ENCODE results near the gene MADD. TPM values are rescaled to one million over a fixed set of nuclear protein-coding genes. Genes with fewer than 3 reads are reported as not detected.

The MADD gene
- total RNA-seq, 2 experiments from 2014 or later = 161 to 178 TPM

DNA sequence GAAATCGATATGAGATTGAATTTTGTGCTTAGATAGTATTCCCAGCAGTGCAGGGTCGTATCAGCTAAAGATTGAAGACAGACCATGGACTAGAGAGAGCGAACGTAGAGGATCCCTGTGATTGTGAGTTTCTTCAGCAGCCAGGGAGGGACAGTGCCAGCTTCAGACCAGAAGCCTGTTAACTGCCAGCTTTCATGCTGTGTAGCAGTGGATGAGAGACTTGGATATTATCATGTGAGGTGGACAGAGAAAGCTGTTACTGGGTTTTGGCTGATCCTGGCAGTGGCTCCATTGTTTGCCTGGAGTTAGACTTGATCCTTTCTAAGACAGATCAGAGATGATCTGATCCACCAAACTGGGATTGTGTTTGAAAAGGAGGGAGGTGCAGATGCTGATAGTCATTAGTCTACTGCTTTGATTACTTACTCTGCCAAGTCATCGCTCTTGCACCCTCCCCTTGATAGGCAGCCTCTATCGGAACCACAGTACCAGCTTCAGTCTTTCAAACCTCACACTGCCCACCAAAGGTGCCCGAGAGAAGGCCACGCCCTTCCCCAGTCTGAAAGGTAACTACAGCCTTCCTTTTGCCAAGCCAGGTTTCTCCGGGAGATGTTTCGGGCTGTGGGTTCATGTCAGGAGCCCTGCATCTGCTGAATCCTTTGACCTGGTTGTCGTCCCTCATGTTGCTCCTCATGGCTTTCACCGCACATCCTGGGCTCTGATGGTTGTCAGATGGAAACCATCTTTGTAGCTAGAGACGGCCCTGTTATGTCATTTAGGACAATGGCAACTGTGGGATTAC is 16.2 kb downstream of the MADD start:
- H3K27me3 Mint-ChIP-seq = no peaks in the 10 kb centered on the region
- POLR2A ChIA-PET = interaction anchor here (0.7 kb wide), 1 partner anchor 16 kb away, joined by 4 read pairs; the partner anchor contains the start of gene MADD

DNA sequence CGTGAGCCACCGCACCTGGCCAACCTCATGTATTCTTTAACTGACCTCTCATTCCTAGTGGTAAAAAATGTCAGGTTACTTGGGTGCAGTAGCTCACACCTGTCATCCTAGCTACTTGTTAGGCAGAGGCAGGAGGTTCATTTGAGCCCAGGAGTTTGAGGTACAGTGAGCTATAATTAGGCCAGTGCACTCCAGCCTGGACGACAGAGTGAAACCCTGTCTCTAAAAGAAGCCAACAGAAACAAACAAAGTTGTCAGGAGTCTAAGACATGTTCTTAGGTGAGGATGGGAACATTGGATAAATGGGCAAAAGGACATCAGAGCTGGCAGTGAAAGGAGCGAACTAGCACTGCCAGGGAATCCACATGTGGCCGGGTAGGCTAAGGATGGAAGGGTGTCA is 18.1 kb downstream of the MADD start:
- CTCF ChIA-PET = no interaction called here
- Histone ChIP-seq H3K36me3 (ENCODE audit: insufficient read depth, low read length) (peaks cover 90% of the 10 kb centered on the region), H3K27me3 (ENCODE audit: control insufficient read depth in 1 of 2, insufficient read depth in 2 of 2, low read length in 2 of 2) (no peaks in the 10 kb centered on the region), H3K4me1 (ENCODE audit: insufficient read depth, low read length) (no peaks in the 10 kb centered on the region), H3K9me3 (ENCODE audit: control insufficient read depth in 1 of 2, insufficient read depth in 1 of 2, low read length in 2 of 2) (no peaks in the 10 kb centered on the region), H3K27ac (ENCODE audit: low read depth in 1 of 2, low read length in 2 of 2) (no peak overlapping the region), H3K4me3 (ENCODE audit: low read length) (no peak overlapping the region)
- H3K36me3 Mint-ChIP-seq (ENCODE audit: low read depth) = peaks cover 99% of the 10 kb centered on the region
- H3K9me3 Mint-ChIP-seq = no peaks in the 10 kb centered on the region
- intact Hi-C loops (cut with DNase I, micrococcal nuclease) = no loop called here
- POLR2A ChIA-PET = no interaction called here
- no peak overlapping the region for H3K4me3 Mint-ChIP-seq
- TF ChIP-seq, protein P1, sequence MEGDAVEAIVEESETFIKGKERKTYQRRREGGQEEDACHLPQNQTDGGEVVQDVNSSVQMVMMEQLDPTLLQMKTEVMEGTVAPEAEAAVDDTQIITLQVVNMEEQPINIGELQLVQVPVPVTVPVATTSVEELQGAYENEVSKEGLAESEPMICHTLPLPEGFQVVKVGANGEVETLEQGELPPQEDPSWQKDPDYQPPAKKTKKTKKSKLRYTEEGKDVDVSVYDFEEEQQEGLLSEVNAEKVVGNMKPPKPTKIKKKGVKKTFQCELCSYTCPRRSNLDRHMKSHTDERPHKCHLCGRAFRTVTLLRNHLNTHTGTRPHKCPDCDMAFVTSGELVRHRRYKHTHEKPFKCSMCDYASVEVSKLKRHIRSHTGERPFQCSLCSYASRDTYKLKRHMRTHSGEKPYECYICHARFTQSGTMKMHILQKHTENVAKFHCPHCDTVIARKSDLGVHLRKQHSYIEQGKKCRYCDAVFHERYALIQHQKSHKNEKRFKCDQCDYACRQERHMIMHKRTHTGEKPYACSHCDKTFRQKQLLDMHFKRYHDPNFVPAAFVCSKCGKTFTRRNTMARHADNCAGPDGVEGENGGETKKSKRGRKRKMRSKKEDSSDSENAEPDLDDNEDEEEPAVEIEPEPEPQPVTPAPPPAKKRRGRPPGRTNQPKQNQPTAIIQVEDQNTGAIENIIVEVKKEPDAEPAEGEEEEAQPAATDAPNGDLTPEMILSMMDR (IDR thresholded peaks at IDR 0.05) = no peak
- no peaks in the 10 kb centered on the region for H3K27me3 Mint-ChIP-seq
- ATAC-seq (ENCODE audit: poor library complexity) (no peak), DNase-seq (no peak)
- no peak overlapping the region for H3K27ac Mint-ChIP-seq
- no peaks in the 10 kb centered on the region for H3K4me1 Mint-ChIP-seq (ENCODE audit: low read depth)

More for the DNA sequence above, 16.2 kb downstream of the MADD start:
- intact Hi-C loops (cut with DNase I, micrococcal nuclease) = no loop called here
- Mint-ChIP-seq H3K9me3 (no peaks in the 10 kb centered on the region), H3K4me3 (no peak overlapping the region), H3K36me3 (ENCODE audit: low read depth) (peaks cover 97% of the 10 kb centered on the region), H3K4me1 (ENCODE audit: low read depth) (no peaks in the 10 kb centered on the region), H3K27ac (no peak overlapping the region)
- H3K9me3 ChIP-seq (ENCODE audit: control insufficient read depth in 1 of 2, insufficient read depth in 1 of 2, low read length in 2 of 2) = no peaks in the 10 kb centered on the region
- TF ChIP-seq, protein P1 (IDR thresholded peaks at IDR 0.05) = no peak
- H3K27me3 ChIP-seq (ENCODE audit: control insufficient read depth in 1 of 2, insufficient read depth in 2 of 2, low read length in 2 of 2) = no peaks in the 10 kb centered on the region
- no peaks in the 10 kb centered on the region for H3K4me1 ChIP-seq (ENCODE audit: insufficient read depth, low read length)
- CTCF ChIA-PET = no interaction called here
- no peak overlapping the region for H3K4me3 ChIP-seq (ENCODE audit: low read length)
- no peak for ATAC-seq (ENCODE audit: poor library complexity)
- DNase-seq = no peak
- peaks cover 87% of the 10 kb centered on the region for H3K36me3 ChIP-seq (ENCODE audit: insufficient read depth, low read length)
- no peak overlapping the region for H3K27ac ChIP-seq (ENCODE audit: low read depth in 1 of 2, low read length in 2 of 2)

DNA sequence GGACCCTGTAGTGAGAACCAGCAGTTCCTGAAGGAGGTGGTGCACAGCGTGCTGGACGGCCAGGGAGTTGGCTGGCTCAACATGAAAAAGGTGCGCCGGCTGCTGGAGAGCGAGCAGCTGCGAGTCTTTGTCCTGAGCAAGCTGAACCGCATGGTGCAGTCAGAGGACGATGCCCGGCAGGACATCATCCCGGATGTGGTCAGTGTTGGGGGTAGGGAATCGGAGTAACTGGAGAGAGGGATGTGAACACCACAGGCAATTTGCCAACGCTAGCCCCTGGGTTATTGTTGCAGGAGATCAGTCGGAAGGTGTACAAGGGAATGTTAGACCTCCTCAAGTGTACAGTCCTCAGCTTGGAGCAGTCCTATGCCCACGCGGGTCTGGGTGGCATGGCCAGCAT is 19.9 kb downstream of the MADD start:
- POLR2A ChIA-PET = no interaction called here
- intact Hi-C loops (cut with DNase I, micrococcal nuclease) = no loop called here
- Histone ChIP-seq H3K27me3 (ENCODE audit: control insufficient read depth in 1 of 2, insufficient read depth in 2 of 2, low read length in 2 of 2) (no peaks in the 10 kb centered on the region), H3K36me3 (ENCODE audit: insufficient read depth, low read length) (peaks cover 84% of the 10 kb centered on the region), H3K4me3 (ENCODE audit: low read length) (no peak overlapping the region), H3K27ac (ENCODE audit: low read depth in 1 of 2, low read length in 2 of 2) (no peak overlapping the region), H3K9me3 (ENCODE audit: control insufficient read depth in 1 of 2, insufficient read depth in 1 of 2, low read length in 2 of 2) (no peaks in the 10 kb centered on the region), H3K4me1 (ENCODE audit: insufficient read depth, low read length) (no peaks in the 10 kb centered on the region)
- H3K36me3 Mint-ChIP-seq (ENCODE audit: low read depth) = peaks cover 96% of the 10 kb centered on the region
- no peak overlapping the region for H3K4me3 Mint-ChIP-seq
- TF ChIP-seq, protein P1 (IDR thresholded peaks at IDR 0.05) = no peak
- H3K27ac Mint-ChIP-seq = no peak overlapping the region
- CTCF ChIA-PET = no interaction called here
- DNase-seq = no peak
- H3K4me1 Mint-ChIP-seq (ENCODE audit: low read depth) = no peaks in the 10 kb centered on the region
- H3K27me3 Mint-ChIP-seq = no peaks in the 10 kb centered on the region
- no peak for ATAC-seq (ENCODE audit: poor library complexity)
- no peaks in the 10 kb centered on the region for H3K9me3 Mint-ChIP-seq
